Measurements from ENCODE around the gene HIKESHI. TPM values are rescaled to one million over a fixed set of nuclear protein-coding genes. Genes with fewer than 3 reads are reported as not detected.
"Not testable (repeated sequence)": the region's sequence is repeated elsewhere in the genome, so short reads cannot be mapped to it uniquely, and the experiment has no call there.

Gene HIKESHI
- total RNA-seq, 6 experiments from 2014 or later: 38.9 to 51.7 (median 41.9) TPM

DNA sequence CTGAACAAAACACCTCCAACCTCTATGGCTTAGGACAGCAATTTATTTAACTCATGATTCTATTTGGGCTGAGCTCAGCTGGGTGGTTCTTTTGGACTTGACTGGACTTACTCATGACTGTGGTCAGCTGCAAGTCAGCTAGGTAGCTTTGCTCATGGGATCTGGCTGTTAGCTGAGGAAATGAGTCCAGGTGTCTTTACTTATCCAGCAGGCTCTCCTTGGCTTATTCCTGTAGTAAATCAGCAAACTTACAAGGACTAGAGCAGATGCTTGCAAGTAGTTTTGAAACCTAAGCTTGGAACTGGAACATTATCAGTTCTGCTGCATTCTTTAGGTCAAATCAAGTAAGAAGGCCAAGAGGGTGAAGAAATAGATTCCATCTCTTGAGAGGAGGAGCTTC lies 8.0 kb upstream of the HIKESHI start:
- no peak for DNase-seq
- peaks cover 1% of the 10 kb centered on the region; the same call in 1 of the 2 replicates for H3K27me3 Mint-ChIP-seq (ENCODE audit: insufficient read depth)
- no peaks in the 10 kb centered on the region for H3K36me3 Mint-ChIP-seq (ENCODE audit: low read depth)
- H3K4me1 Mint-ChIP-seq (ENCODE audit: low read depth): peaks cover 5% of the 10 kb centered on the region; the same call in 1 of the 2 replicates
- no peaks in the 10 kb centered on the region for H3K9me3 Mint-ChIP-seq
- no peak overlapping the region for H3K4me3 Mint-ChIP-seq
- no peak overlapping the region for H3K27ac Mint-ChIP-seq
- TF ChIP-seq, protein P1, sequence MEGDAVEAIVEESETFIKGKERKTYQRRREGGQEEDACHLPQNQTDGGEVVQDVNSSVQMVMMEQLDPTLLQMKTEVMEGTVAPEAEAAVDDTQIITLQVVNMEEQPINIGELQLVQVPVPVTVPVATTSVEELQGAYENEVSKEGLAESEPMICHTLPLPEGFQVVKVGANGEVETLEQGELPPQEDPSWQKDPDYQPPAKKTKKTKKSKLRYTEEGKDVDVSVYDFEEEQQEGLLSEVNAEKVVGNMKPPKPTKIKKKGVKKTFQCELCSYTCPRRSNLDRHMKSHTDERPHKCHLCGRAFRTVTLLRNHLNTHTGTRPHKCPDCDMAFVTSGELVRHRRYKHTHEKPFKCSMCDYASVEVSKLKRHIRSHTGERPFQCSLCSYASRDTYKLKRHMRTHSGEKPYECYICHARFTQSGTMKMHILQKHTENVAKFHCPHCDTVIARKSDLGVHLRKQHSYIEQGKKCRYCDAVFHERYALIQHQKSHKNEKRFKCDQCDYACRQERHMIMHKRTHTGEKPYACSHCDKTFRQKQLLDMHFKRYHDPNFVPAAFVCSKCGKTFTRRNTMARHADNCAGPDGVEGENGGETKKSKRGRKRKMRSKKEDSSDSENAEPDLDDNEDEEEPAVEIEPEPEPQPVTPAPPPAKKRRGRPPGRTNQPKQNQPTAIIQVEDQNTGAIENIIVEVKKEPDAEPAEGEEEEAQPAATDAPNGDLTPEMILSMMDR (IDR thresholded peaks at IDR 0.05): no peak

DNA sequence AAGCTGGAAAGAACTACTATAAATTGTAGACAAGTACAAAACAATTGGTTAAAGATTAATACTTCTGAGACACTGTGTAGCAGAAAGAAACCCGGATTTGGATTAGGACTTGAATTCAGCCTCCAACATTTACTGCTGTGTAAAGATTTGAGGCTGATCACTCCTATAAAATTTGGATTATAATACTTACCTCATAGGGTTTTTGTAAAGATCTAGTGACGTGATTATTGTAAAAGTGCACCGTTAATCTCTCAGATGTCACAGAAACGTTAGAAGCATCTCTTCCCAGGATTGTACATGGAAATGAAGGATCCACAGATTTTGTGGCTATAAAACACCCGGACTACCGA lies 323 bp upstream of the HIKESHI start:
- no peaks in the 10 kb centered on the region for H3K27me3 Mint-ChIP-seq (ENCODE audit: insufficient read depth)
- H3K4me1 Mint-ChIP-seq (ENCODE audit: low read depth): peaks cover 22% of the 10 kb centered on the region
- TF ChIP-seq, protein P1 (IDR thresholded peaks at IDR 0.05): no peak
- H3K4me3 Mint-ChIP-seq: peak overlapping the region; percentile 99
- no peak for DNase-seq
- H3K36me3 Mint-ChIP-seq (ENCODE audit: low read depth): no peaks in the 10 kb centered on the region; the same call in 1 of the 2 replicates
- H3K27ac Mint-ChIP-seq: peak overlapping the region; percentile 97; the same call in 1 of the 2 replicates
- H3K9me3 Mint-ChIP-seq: no peaks in the 10 kb centered on the region

DNA sequence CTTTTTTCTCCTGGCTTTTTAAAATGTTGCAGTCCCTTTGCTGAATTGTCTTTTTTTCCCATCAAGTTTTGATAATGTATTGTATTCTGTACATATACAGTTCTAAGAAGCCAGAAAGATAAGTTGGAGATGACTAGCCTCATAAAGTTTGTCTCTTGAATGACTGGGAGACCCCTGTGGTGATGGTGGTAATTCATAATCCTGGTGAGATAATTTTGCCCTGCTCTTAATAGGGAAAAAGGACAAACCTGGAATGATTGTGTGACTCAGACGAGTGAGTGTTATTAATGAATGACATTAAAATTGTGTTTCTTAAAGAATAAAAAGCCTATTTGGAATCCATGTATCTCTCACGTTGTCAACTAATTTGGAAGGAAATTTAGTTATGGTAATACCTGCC lies 1.2 kb downstream of the HIKESHI start:
- H3K4me3 Mint-ChIP-seq: peak overlapping the region; percentile 99
- H3K27me3 Mint-ChIP-seq (ENCODE audit: insufficient read depth): no peaks in the 10 kb centered on the region
- no peaks in the 10 kb centered on the region for H3K9me3 Mint-ChIP-seq
- TF ChIP-seq, protein P1 (IDR thresholded peaks at IDR 0.05): no peak
- peak; percentile 28 for DNase-seq
- peak overlapping the region; percentile 97 for H3K27ac Mint-ChIP-seq
- peaks cover 22% of the 10 kb centered on the region for H3K4me1 Mint-ChIP-seq (ENCODE audit: low read depth)
- no peaks in the 10 kb centered on the region; the same call in 1 of the 2 replicates for H3K36me3 Mint-ChIP-seq (ENCODE audit: low read depth)

DNA sequence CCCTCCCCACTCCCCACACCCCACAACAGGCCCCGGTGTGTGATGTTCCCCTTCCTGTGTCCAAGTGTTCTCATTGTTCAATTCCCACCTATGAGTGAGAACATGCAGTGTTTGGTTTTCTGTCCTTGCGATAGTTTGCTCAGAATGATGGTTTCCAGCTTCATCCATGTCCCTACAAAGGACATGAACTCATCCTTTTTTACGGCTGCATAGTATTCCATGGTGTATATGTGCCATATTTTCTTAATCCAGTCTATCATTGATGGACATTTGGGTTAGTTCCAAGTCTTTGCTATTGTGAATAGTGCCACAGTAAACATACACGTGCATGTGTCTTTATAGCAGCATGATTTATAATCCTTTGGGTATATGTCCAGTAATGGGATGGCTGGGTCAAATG lies 6.7 kb downstream of the HIKESHI start:
- H3K4me3 Mint-ChIP-seq; H3K9me3 Mint-ChIP-seq; H3K27me3 Mint-ChIP-seq (ENCODE audit: insufficient read depth); DNase-seq; H3K27ac Mint-ChIP-seq; H3K4me1 Mint-ChIP-seq (ENCODE audit: low read depth): not testable (repeated sequence)
- peaks cover 27% of the 10 kb centered on the region for H3K36me3 Mint-ChIP-seq (ENCODE audit: low read depth)

DNA sequence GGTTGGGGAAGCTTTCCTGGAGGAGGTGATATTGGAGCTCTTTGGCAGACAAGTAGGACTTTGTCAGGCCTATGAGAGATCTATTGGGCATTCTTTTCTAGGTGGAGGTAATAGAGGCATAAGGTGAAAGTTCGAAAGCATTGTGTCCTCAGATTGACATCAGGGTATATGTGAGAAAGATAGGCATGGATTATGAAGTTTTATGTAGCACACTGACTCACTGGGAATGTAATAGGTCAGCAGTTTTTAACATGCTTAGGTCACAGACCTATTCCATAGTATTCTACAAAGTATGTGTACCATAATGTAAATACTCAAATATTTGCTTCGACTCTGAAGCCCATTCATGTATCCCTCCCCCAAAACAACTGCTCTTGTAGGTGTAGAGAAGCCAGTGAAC lies 11.8 kb downstream of the HIKESHI start:
- DNase-seq: no peak
- Mint-ChIP-seq H3K4me3 (no peak overlapping the region), H3K27me3 (ENCODE audit: insufficient read depth) (no peaks in the 10 kb centered on the region; the same call in 1 of the 2 replicates), H3K36me3 (ENCODE audit: low read depth) (peaks cover 39% of the 10 kb centered on the region), H3K27ac (no peak overlapping the region), H3K4me1 (ENCODE audit: low read depth) (peaks cover 8% of the 10 kb centered on the region; the same call in 1 of the 2 replicates), H3K9me3 (no peaks in the 10 kb centered on the region)
- TF ChIP-seq, protein P1 (IDR thresholded peaks at IDR 0.05): no peak

DNA sequence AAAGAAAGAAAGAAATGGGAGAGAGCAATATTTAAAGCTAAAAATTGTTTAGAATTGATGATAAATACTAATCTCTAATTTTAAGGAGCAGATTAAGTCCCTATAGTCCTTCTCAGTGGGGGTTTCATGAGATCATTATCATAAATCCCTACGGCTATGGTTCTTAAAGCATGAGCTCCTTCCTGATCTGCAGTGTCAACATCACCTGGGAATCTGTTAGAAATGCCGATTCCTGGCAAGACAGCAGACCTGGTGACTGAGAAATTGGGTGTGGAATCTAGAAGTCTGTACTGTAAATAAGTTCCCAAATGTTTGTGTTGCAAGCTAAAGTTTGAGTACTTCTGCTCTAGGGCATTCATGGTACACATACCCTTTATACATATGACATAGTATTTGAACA lies 12.6 kb downstream of the HIKESHI start:
- Mint-ChIP-seq H3K27ac (no peak overlapping the region), H3K4me1 (ENCODE audit: low read depth) (peaks cover 8% of the 10 kb centered on the region; the same call in 1 of the 2 replicates), H3K27me3 (ENCODE audit: insufficient read depth) (no peaks in the 10 kb centered on the region; the same call in 1 of the 2 replicates), H3K4me3 (no peak overlapping the region), H3K9me3 (no peaks in the 10 kb centered on the region), H3K36me3 (ENCODE audit: low read depth) (peaks cover 36% of the 10 kb centered on the region)
- TF ChIP-seq, protein P1 (IDR thresholded peaks at IDR 0.05): no peak
- DNase-seq: no peak
